ENCODE data around the gene PEX14.
"Not testable (repeated sequence)": the region's sequence is repeated elsewhere in the genome, so short reads cannot be mapped to it uniquely, and the experiment has no call there.

The PEX14 gene

DNA sequence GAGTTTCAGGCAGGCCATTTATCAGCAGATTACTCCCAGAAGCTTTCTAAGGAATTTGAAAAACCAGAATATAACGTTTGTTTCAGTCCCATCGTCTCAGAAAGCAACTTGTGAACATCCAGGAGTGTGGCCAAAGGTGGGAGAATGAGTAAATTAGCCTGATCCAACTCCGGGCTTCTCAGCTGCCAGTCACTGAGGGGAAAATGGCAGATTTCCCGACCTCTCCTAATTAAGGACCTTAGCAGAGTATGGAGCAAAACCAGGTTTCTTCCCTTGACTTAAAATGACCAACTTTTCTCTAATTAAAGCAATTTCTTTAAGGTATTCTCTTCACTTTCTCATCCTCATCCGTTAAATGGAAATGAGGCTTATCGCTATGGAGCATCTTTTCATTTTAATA lies 23.9 kb upstream of the PEX14 start:
- DNase-seq = no peak

DNA sequence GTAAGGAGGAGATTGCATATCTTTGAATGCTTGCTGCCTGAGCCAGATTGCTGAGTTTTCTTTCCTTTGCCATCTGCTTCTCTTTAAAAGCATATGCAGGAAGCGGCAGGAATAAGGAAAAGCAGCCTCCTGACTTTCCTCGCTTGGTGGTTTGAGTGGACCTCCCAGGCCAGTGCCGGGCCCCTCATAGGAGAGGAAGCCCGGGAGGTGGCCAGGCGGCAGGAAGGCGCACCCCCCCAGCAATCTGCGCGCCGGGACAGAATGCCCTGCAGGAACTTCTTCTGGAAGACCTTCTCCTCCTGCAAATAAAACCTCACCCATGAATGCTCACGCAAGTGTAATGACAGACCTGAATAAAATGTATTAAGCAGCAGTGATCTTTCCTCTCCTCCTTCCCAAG lies 23.5 kb upstream of the PEX14 start:
- no peak for DNase-seq

DNA sequence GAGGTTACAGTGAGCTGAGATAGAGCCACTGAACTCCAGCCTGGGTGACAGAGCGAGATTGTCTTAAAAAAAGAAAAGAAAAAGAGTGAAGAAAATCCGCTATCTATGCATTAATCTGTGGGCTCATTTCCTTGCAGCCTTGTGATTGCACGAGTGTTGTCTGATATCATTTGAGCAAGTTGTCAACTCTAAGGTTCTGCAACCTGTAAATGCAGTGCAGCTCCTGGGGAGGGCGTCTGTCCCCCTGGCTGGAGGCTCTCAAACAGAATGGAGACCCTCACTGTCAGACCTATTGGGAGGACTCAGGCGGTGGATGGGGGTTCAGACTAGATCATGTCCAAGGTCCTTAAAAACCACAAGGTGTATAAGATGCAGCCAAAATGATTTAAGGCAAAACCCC lies 18.7 kb upstream of the PEX14 start:
- DNase-seq = no peak

DNA sequence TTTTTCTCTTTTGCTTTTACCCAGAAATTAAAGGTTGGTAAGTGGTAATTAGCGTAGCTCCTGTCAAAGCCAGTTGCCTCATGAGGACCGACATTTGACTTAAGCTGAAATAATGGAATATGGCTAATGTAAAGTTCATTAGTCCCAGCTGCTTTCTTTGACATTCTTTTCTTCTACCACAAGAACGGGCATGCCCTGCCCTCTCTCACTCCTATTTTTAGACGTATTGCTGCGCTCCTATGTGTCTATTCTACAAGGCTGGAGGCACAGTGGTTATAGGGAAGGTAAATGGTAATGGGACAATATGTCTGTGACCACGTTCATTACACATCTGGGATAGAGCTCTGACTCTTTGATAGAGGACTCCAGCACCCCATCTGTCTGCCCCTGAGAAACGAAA lies 18.1 kb upstream of the PEX14 start:
- no peak for DNase-seq

DNA sequence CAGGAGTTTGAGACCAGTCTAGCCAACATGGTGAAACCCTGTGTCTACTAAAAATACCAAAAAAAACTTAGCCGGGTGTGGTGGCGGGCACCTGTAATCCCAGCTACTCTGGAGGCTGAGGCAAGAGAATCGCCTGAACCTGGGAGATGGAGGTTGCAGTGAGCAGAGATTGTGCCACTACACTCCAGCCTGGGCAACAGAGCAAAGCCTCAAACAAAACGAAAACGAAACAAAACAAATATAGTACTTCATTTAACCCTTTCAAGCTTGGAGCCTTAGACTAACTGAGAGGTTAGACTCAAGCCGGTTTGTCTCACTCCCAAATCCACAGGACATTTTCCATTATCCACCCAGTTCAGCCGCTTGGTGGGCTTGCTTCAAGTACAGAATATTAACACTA lies 17.3 kb upstream of the PEX14 start:
- not testable (repeated sequence) for DNase-seq

DNA sequence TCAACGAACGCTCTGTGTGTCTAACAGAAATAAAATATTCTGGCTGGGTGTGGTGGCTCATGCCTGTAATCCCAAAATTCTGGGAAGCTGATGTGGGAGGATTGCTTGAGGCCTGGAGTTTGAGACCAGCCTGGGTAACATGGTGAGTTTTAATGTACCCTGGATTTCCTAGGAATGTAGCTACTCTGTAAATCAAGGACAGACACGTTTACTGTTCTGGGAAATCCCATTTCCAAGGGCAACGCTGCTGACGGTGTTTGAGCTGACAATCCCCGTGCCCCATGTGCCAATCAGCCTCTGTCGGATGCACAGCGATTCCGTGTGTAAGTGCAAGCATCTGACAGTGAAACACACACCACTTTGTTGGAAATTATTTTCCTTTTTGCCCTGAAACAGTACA lies 16.9 kb upstream of the PEX14 start:
- DNase-seq = no peak

DNA sequence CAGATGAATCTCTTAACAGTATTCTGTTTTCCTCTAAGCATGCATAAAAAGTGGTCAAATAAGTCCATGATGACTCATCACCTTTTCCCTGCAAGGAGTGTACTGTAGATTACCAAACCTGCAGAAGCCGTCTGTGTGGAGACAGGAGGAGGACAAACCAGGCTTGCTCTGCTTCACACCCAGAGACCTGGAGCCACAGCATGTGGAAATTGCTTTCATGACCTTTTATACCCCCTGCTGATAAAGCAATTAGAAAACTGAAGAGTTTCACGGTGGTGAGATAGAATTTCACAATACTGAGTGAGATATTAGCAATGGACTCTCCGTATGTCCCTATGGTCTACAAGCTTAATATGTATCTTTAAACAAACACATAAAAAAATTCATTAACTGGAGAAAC lies 15.6 kb upstream of the PEX14 start:
- no peak for DNase-seq

DNA sequence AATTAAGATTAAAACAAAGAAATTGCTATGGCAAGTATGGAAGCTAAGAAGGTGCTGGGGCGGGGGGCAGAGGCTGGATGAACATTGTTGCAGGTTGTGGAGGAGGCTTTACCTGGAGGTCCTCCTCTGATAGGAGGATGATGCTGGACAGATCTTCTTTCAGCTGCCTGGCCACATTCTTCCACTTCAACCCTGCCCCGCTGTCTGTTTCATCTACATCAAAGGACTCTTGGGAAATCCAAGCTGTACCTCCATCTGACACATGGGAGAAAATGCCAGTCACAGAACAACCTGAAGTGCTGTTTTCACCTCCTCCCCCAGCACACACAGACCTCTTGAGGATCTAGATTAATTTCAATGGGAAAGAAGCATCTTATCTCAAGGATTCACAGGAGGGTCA lies 7.7 kb upstream of the PEX14 start:
- no peak for DNase-seq

DNA sequence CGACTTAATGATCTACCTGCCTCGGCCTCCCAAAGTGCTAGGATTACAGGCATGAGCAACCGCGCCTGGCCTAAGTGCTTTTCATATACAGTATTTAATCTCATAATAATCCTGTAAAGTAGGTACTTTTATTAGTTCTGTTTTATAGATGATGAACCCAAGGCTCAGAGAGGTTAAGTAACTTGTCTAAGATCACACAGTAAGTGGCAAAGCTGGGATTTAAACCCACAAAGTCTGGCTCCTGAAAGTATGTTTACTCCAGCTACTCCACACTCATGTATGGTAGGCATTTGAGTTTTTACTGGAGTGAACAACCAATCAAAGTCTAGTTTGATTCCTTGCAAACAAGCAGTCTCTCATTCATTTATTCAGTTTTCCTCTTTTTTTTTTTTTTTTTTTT lies 4.7 kb upstream of the PEX14 start:
- no peak for DNase-seq

DNA sequence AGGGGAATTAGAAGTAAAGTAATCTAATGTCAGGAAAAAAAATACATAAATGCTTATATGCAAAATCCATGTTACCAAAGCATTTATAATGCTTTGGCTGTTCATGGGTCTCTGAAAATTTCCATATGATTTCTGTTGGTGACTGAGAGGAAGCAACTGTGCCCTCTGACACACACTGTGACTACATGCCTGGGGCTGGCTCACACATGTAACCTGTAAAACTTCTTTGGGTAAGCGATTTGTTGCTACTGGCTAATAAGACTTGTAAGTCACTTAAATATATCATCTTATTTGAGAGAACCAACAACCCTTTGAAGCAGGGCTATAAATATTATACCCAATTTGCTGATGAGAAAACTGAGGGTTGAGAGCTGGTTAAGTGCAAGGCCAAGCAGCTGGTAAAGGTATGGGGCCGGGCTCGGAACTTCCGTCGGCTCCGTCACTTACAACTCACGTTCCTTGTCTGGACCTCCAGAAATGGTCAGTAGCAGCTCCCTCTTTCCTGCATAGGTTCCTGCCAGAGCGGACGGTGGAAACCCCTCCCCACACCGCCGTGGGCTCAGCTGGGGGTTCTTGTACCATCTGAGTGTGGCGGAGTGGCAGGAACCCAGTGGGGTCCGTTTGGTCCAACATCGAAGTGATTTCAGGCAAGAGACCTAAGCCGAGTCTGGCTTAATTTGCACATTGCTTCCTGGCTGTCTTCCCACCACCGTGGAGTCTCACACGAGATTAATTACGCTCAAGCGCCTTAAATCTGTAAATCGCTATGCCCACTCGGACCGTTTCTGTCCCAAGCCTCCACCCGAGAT lies 3.1 kb upstream of the PEX14 start:
- peak; percentile 29 for DNase-seq

DNA sequence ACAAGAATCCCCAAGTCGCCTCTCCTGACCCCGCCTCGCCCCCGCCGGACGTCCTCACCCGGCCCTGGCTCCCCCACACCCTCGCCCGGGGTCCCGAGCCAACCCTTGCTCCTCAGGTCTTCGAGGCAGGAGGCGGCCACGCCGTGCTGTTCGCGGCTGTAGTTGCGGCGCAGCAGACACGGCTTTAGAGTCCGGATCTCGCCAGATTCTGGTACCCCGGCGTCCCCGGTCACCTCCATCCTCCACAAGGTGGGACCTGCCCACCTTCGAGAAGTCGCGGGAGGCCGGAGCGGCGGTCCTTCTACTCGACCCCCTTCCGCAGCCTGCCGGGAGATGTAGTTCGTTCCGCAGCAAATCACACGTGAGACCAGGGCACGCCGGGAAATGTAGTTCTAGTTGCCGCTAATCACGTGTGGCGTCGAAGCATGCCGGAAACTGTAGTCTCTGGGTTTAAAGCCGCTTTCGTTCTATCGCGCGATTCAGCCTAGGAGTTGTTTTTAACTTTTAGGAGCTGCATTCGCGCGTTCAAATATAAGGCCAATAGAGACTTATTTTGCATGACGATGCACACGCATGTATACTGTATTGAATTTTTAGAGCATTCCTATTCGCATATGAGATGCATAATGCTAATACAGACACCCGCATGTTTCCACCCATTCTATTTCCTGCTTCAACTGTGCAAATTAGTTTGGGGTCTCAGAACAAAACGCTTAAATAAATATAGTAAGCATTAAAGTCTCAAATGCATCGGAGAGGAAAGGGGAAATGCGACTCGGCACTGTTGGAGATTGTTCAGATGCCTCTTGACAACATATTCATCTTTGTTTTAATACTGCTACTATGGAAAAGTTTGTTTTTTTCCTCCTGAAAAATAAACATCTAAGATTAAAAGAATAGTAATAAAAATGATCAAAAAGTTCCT lies 2.3 kb upstream of the PEX14 start, which contains the start of gene DFFA:
Gene DFFA, minus strand, starts transcription at position 310 of the 925 bp plus-strand sequence. Its CDS starts 71 bp downstream, at position 239.
- DNase-seq = peak; percentile 95

DNA sequence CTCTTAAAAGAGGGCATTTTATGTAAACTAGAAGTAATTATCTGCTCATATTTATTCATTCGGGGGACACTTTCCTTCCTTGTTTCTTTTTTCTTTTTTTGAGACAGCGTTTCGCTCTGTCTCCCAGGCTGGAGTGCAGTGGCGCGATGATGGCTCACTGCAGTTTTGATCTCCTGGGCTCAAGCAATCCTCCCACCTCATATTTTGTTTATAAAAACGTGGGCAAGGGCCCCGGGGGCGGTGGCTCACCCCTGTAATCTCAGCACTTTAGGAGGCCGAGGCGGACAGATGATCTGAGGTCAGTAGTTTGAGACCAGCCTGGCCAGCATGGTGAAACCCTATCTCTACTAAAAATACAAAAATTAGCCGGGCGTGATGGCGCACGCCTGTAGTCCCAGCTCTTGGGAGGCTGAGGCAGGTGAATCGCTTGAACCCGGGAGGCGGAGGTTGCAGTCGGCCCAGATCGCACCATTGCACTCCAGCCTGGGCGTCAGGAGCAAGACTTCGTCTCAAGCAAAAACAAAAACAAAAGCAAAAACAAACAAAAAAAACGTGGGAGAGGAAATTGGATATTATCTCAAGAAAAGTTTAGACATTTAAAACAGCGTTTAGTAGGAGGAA lies 1.5 kb upstream of the PEX14 start:
- no peak for DNase-seq

DNA sequence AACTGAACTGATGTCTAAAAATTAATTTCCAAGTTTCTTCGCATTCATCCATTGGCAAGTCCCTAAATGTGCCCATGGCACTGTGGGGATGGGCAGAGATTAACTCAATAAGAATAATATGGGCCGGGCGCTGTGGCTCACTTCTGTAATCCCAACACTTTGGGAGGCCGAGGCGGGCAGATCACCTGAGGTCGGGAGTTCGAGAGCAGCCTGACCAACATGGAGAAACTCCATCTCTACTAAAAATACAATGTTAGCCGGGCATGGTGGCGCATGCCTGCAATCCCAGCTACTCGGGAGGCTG lies 489 bp upstream of the PEX14 start:
- not testable (repeated sequence) for DNase-seq

DNA sequence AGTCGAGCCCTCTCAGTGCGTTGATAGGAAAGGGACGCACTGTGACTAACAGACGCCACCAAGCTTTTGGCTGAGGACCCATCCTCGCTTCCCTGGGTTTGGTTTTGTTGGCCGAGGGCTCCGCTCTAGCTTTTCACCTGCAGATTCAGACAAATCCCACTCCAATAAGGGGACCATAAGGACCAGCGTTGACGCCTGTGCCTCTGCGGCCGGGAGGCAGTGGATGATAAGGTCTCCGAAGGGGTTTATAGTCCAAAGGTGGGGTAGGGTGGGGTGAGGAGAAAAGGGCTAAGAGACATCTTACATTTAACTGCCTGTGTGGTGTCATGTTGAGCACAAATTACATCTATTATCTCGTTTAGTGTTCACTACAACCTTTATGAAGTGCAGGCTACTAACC lies 760 bp downstream of the PEX14 start:
- no peak for DNase-seq

DNA sequence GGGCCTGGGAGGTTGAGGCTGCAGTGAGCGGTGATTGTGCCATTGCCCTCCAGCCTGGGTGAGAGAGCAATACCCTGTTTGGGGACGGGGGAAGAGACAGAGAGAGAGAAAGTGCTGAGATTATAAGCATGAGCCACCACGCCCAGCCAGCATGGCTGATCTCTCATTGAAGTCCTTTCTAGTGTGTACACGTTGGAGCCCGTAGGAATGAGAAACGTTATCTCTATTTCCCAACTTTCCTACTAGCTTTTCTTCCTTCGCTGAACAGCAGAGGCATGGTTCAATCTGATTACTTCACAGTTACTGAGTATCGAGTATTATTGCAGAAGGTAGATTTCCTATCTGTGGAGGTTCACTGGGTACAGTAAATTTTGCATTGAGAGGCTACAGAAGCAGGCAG lies 4.5 kb downstream of the PEX14 start:
- DNase-seq = no peak

DNA sequence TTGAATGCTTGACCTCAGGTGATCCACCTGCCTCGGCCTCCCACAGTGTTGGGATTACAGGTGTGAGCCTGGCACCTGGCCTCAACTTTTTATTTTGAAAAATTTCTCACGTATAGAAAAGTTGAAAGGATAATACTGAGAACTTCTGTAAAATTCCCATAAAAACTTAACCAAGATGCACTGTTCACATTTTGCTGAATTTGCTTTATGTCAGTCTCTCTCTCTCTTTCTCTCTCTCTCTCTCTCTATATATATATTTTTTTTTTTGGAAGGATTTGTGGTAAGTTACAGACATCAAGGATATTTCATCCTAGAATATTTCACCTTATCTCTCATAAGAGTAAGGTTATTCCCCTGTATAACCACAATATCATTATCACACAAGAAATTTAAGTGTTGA lies 5.9 kb downstream of the PEX14 start:
- DNase-seq = no peak

DNA sequence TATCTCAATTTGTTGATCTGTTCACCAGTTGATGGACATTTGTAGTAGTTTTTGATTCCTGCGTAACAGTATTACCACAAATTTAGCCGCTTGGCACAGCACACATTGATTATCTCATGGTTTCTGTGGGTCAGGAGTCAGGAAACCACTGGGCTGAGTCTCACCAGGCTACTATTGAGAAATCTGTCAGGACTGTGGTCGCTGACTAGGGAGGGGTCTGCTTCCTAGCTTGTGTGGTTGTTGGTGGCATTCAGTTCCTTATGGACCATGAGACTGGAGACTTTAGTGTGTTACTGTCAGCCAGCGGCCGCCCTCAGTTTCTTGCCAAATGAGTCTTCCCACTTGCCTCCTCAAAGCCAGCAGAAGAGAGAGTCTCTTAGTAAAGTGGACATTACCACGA lies 9.8 kb downstream of the PEX14 start:
- DNase-seq = no peak

DNA sequence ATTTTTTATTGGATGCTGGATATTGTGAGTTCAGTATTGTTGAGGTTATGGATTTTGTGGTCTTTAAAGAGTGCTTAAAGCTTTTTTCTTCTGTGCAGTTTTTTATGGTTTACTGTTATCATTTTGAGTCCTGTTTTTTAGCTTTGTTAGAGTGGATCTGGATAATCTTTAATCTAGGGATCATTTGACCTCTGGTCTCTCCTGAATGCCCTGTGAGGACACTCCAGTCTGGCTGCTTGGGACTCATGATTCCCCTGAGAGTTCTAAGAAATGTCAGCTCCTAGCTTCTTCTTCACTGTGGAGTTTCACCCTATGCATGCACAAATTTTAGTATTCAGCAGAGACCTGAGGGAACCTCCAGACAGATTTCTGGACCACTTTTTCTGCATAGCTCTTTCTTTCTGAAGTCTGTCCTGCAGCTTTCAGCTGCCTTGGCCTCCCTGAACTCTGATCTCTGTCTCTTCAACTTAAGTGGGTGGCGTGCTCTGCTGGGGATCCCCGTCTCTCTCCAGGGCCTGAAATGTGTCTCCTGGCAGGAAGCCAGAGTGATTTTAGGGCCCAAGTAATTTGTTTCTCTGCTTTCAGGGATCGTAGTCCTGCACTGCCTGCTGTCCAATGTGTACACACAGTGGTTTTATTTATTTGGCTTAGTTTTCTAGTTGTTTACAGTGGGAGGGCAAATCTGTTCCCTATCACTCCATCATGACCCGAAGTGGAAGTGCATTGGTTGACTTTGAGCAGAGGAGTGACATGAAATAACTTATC lies 14.7 kb downstream of the PEX14 start:
- DNase-seq = no peak

DNA sequence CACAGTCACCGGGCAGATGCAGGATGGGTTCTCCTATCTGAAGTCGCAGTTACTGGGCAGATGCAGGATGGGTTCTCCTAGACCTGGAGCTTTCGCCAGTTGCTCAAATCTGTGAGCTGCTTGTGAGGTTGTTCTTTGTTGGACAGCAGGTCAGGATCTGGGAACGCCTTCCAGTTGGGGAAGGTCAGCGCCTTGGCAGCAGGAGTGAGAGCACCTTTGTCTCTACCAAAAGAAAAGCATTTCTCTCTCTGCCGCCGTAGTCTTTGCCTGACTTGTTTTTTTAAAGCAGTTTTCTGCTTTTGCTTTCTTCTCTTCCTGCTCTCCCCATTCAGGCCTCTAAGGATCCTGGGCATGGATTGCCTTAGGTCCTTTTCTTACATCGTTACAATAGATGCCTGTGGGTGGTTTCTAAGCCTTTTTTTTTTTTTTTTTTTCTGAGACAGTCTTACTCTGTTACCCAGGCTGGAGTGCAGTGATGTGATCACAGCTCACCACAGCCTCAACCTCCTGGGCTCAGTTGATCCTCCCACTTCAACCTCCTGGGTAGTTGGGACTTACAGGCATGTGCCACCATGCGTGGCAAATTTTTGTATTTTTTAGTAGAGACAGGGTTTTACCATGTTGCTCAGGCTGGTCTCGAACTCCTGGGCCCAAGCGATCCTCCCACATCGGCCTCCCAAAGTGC lies 15.7 kb downstream of the PEX14 start:
- DNase-seq = no peak

DNA sequence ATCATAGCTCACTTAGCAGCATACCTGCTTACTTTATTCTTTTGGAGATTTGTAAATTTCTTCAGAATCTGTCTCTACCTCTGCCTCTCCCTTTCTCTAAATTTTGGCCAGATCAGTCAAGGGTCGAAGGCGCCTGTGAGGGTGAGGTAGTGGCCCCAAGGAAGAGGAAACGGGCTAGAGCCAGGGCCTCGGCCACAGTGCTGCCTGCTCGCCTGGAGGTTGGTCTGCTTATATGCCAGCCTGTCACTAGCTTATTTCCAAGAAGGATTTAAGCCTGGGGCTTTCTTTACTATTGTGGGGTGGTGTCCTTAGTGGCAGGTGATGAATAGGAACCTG lies 19.6 kb downstream of the PEX14 start:
- no peak for DNase-seq

DNA sequence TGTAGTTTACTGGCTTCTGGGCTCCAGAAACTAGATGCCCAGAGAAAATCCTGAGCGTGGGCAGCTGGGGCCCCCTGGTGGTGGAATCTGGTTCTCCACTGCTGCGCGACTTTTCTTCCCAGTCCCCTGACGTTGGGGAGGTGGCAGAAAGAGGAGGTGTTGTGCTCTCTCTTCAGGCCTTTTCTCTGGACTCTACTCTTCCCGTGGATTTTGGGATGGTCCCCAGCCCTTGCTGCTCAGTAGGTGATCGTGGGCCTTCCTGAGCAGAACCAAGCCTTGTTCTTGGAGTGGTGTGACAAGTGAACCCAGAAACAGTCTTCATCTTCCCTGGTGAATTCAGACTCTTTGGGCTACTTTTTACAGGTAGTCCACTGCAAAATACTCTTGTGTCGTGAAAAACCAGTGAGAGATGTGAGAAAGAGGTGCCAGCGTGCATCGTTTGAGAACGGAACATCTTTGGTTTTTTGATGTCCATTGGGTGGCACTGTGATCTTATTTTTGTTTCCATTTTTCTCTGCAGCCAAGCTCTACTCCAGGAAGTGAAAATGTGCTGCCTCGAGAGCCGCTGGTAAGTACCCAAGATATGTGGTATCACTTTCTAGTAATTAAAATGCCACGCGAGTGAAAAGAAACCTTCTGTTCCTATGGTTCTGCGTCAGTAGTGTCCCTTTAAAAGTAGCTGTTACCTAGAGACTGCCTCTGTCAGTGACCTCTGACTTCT lies 20.2 kb downstream of the PEX14 start:
- DNase-seq = peak; percentile 94

DNA sequence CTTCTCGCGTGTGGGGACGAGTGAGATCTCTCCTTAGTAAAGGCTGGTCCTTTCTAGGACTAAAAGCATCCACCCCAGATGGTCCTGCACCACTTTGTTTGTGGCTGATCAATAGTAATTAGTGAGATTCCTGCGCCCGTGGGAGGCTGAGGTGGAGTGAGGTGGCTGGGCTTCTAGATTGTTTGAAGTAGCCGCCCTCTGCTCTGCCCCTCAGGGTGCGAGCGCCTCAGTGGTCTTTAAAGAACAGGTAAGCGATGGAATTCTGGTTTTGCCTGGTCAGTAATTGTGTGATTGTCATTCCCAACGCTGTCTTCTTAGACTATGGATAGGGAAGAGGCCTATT lies 20.7 kb downstream of the PEX14 start:
- peak; percentile 42 for DNase-seq
